H1 (cell line): Measurements from ENCODE around the gene EDEM2. TPM values are rescaled to one million over a fixed set of nuclear protein-coding genes. Genes with fewer than 3 reads are reported as not detected.

ENCODE experiments used
- CTCF ChIA-PET: fragments of 300-600 bp; sonication (Branson Sonifier 250); formaldehyde crosslinking; loops from one replicate; lab custom pipeline; 2021; ENCODE audit not compliant: partially characterized antibody; lab: Charles Lee
- POLR2A ChIA-PET: fragments of 300-600 bp; sonication (Branson Sonifier 250); formaldehyde crosslinking; loops from one replicate; lab custom pipeline; 2021; ENCODE audit warnings: inconsistent platforms; ENCODE audit not compliant: partially characterized antibody; lab: Charles Lee
- DNase-seq, 2 experiments: peaks; one replicate each; pipeline versions ENCODE4 v3.0.0 to v3.0.0-alpha.2; 2010 to 2022; ENCODE audit warnings: low spot score in 2 of 2, low read depth in 1 of 2, mixed read lengths in 1 of 2
- FAIRE-seq: peaks from 2 replicates; lab custom pipeline; 2011; peaks lifted over from hg19 to GRCh38; lab: Jason Lieb, UNC
- H2AFZ ChIP-seq: 2 replicates; pipeline ENCODE4 v1.8.1; 2012; ENCODE audit warnings: low read length, inconsistent platforms
- H2AK5ac ChIP-seq: 2 replicates; pipeline ENCODE4 v1.6.1; 2013; ENCODE audit warnings: low read depth, low read length
- H2BK120ac ChIP-seq: replicated peaks from 2 replicates; pipeline ENCODE3; 2013; ENCODE audit warnings: low read depth, low read length, inconsistent platforms
- H2BK12ac ChIP-seq: 2 replicates; pipeline ENCODE4 v1.6.1; 2013; ENCODE audit warnings: low read depth, low read length
- H2BK15ac ChIP-seq: 2 replicates; pipeline ENCODE4 v1.6.1; 2013; ENCODE audit warnings: low read length
- H2BK20ac ChIP-seq: 2 replicates; pipeline ENCODE4 v1.6.1; 2013; ENCODE audit warnings: low read length
- H2BK5ac ChIP-seq: 2 replicates; pipeline ENCODE4 v1.6.1; 2013; ENCODE audit warnings: low read depth, low read length
- H3K14ac ChIP-seq: 2 replicates; pipeline ENCODE4 v1.6.1; 2013; ENCODE audit warnings: inconsistent platforms; ENCODE audit not compliant: insufficient read length
- H3K18ac ChIP-seq: 2 replicates; pipeline ENCODE4 v1.6.1; 2013; ENCODE audit warnings: low read length; ENCODE audit errors: extremely low read depth
- H3K23ac ChIP-seq: 2 replicates; pipeline ENCODE4 v1.6.1; 2013; ENCODE audit warnings: inconsistent platforms; ENCODE audit not compliant: insufficient read length
- H3K23me2 ChIP-seq: 2 replicates; pipeline ENCODE4 v1.6.1; 2013; ENCODE audit warnings: low read depth, low read length
- H3K27ac ChIP-seq: 2 replicates; pipeline ENCODE4 v1.6.1; 2011; ENCODE audit warnings: low read depth, low read length, inconsistent platforms
- H3K27me3 ChIP-seq, 4 experiments: replicated peaks in 1 of 4; 1 replicate in 1 of 4; 2 replicates in 3 of 4; pipeline versions ENCODE4 v1.6.1 to v1.8.1; 2011 to 2013; ENCODE audit warnings: low read length in 3 of 4, mild to moderate bottlenecking in 3 of 4, inconsistent platforms in 2 of 4, mixed read lengths in 2 of 4, moderate library complexity in 1 of 4; ENCODE audit not compliant: control insufficient read depth in 3 of 4, insufficient read depth in 3 of 4; ENCODE audit errors: extremely low read depth in 1 of 4
- H3K36me3 ChIP-seq, 4 experiments: 2 replicates each; pipeline versions ENCODE4 v1.6.1 to v1.8.1; 2011 to 2013; ENCODE audit warnings: mild to moderate bottlenecking in 4 of 4, low read length in 3 of 4, moderate library complexity in 2 of 4, control low read depth in 1 of 4, inconsistent platforms in 1 of 4; ENCODE audit not compliant: insufficient read depth in 4 of 4, control insufficient read depth in 2 of 4
- H3K4ac ChIP-seq: replicated peaks from 2 replicates; pipeline ENCODE3; 2013; ENCODE audit warnings: low read length, low read depth, mixed read lengths, inconsistent platforms; ENCODE audit not compliant: insufficient read length
- H3K4me1 ChIP-seq, 4 experiments: replicated peaks in 1 of 4; 1 replicate in 1 of 4; 2 replicates in 3 of 4; pipeline versions ENCODE4 v1.6.1 to v1.8.1; 2011 to 2013; ENCODE audit warnings: low read length in 3 of 4, inconsistent platforms in 2 of 4, mixed read lengths in 1 of 4; ENCODE audit not compliant: insufficient read depth in 4 of 4, control insufficient read depth in 3 of 4
- H3K4me2 ChIP-seq, 2 experiments: 2 replicates each; pipeline versions ENCODE4 v1.6.1 to v1.8.1; 2011 to 2013; ENCODE audit warnings: low read depth in 2 of 2, low read length in 2 of 2, control low read depth in 1 of 2, inconsistent platforms in 1 of 2, mild to moderate bottlenecking in 1 of 2; ENCODE audit not compliant: insufficient read depth in 1 of 2
- H3K4me3 ChIP-seq, 4 experiments: fragments of 200-600, 300-600 bp in 1 of 4; sonication (generic), shearing (Covaris generic), sonication (Bioruptor Twin) in 1 of 4; 2 replicates each; pipeline versions ENCODE4 v1.5.1 to v1.8.1; 2011 to 2016; ENCODE audit warnings: low read length in 4 of 4, low read depth in 3 of 4, control low read depth in 2 of 4, inconsistent platforms in 2 of 4, mild to moderate bottlenecking in 2 of 4, mixed read lengths in 1 of 4, moderate library complexity in 1 of 4; ENCODE audit not compliant: insufficient read depth in 2 of 4; ENCODE audit errors: extremely low read depth in 1 of 4
- H3K56ac ChIP-seq: replicated peaks from 2 replicates; pipeline ENCODE3; 2013; ENCODE audit warnings: low read depth, mild to moderate bottlenecking, mixed read lengths, low read length, inconsistent platforms; ENCODE audit not compliant: insufficient read length
- H3K79me1 ChIP-seq: 2 replicates; pipeline ENCODE4 v1.6.1; 2013; ENCODE audit warnings: low read depth, low read length, control low read depth
- H3K79me2 ChIP-seq, 2 experiments: 2 replicates each; pipeline versions ENCODE4 v1.6.1 to v1.8.1; 2012 to 2013; ENCODE audit warnings: low read length in 2 of 2, mild to moderate bottlenecking in 2 of 2, inconsistent platforms in 1 of 2; ENCODE audit not compliant: insufficient read depth in 2 of 2, control insufficient read depth in 1 of 2
- H3K9ac ChIP-seq, 4 experiments: replicated peaks in 1 of 4; 1 replicate in 1 of 4; 2 replicates in 3 of 4; pipeline versions ENCODE4 v1.6.1 to v1.8.1; 2011 to 2013; ENCODE audit warnings: low read depth in 3 of 4, low read length in 3 of 4, control low read depth in 2 of 4, mild to moderate bottlenecking in 2 of 4, moderate library complexity in 2 of 4, inconsistent platforms in 1 of 4; ENCODE audit errors: extremely low read depth in 1 of 4
- H3K9me3 ChIP-seq, 2 experiments: 2 replicates each; pipeline versions ENCODE4 v1.6.1 to v1.8.1; 2012 to 2013; ENCODE audit warnings: mild to moderate bottlenecking in 2 of 2, moderate library complexity in 2 of 2, control low read depth in 1 of 2, inconsistent platforms in 1 of 2, low read depth in 1 of 2, low read length in 1 of 2, mixed read lengths in 1 of 2; ENCODE audit not compliant: insufficient read depth in 2 of 2
- H4K20me1 ChIP-seq, 2 experiments: replicated peaks in 1 of 2; 2 replicates each; pipeline versions ENCODE3 to v1.8.1; 2011 to 2013; ENCODE audit warnings: inconsistent platforms in 2 of 2, low read length in 2 of 2, mild to moderate bottlenecking in 1 of 2; ENCODE audit not compliant: insufficient read depth in 2 of 2, control insufficient read depth in 1 of 2
- H4K5ac ChIP-seq: 2 replicates; pipeline ENCODE4 v1.6.1; 2013; ENCODE audit warnings: low read length, low read depth, mixed read lengths, inconsistent platforms; ENCODE audit not compliant: insufficient read length
- H4K8ac ChIP-seq: 2 replicates; pipeline ENCODE4 v1.8.0; 2013; ENCODE audit warnings: mild to moderate bottlenecking, moderate library complexity, low read length, inconsistent platforms; ENCODE audit not compliant: insufficient read depth; ENCODE audit errors: extremely low read depth
- H4K91ac ChIP-seq: replicated peaks from 2 replicates; pipeline ENCODE3; 2013; ENCODE audit warnings: low read length, mixed read lengths, inconsistent platforms; ENCODE audit not compliant: insufficient read length
- EGR1 ChIP-seq: IDR thresholded peaks from 2 replicates; pipeline ENCODE4 v1.6.1; 2011; ENCODE audit warnings: low read depth, low read length, borderline replicate concordance
- FOSL1 ChIP-seq: IDR thresholded peaks from 2 replicates; pipeline ENCODE4 v1.6.1; 2011; ENCODE audit warnings: mild to moderate bottlenecking, low read depth, low read length, moderate library complexity; ENCODE audit not compliant: insufficient read depth
- HDAC6 ChIP-seq: IDR thresholded peaks from one replicate; pipeline ENCODE4 v1.7.1; 2012; ENCODE audit warnings: low read depth, mild to moderate bottlenecking, inconsistent platforms, low read length, moderate library complexity
- NANOG ChIP-seq: IDR thresholded peaks from 2 replicates; pipeline ENCODE4 v1.6.1; 2011; ENCODE audit warnings: low read length, low read depth, mild to moderate bottlenecking, inconsistent platforms; ENCODE audit not compliant: insufficient read depth, poor library complexity, severe bottlenecking
- RFX5 ChIP-seq: IDR thresholded peaks from 2 replicates; pipeline ENCODE4 v1.6.1; 2011; ENCODE audit warnings: low read depth, low read length, improper control_type of control experiment, borderline replicate concordance
- SAP30 ChIP-seq: fragments of 300-600 bp; sonication (generic); IDR thresholded peaks from 2 replicates; pipeline ENCODE4 v1.7.1; 2012; ENCODE audit warnings: low read length, moderate library complexity, mild to moderate bottlenecking, inconsistent platforms; ENCODE audit not compliant: insufficient read depth, insufficient replicate concordance
- SIN3A ChIP-seq, 2 experiments: IDR thresholded peaks in 1 of 2; conservative IDR thresholded peaks in 1 of 2; 2 replicates each; pipeline ENCODE4 v1.6.1; 2011 to 2012; ENCODE audit warnings: low read length in 2 of 2, improper control_type of control experiment in 1 of 2, low read depth in 1 of 2, mild to moderate bottlenecking in 1 of 2
- WGBS, 2 experiments: shearing (Covaris generic) in 1 of 2; methylation state at CpG; one replicate each; pipeline versions ENCODE4 v1.1.6 to v1.1.7; 2013 to 2015; ENCODE audit warnings: low lambda C conversion rate in 2 of 2, mixed read lengths in 2 of 2, inconsistent platforms in 1 of 2, low coverage in 1 of 2, missing lambda C conversion rate in 1 of 2; ENCODE audit not compliant: insufficient replicate concordance in 2 of 2, insufficient coverage in 1 of 2, insufficient read length in 1 of 2; ENCODE audit errors: extremely low coverage in 1 of 2, missing lambda C conversion rate in 1 of 2; 5-methylcytosine and 5-hydroxymethylcytosine counted together
- polyA plus RNA-seq, 7 experiments: library from polyadenylated mRNA; depleted of rRNA in 3 of 7; stranded (reverse) in 5 of 7; unstranded in 2 of 7; fragments of >200 nt in 5 of 7; fragments of 200-250 nt in 2 of 7; gene quantifications; 1 replicate in 5 of 7; 2 replicates in 1 of 7; 4 replicates in 1 of 7; pipeline versions ENCODE4 v1.2.1 to v1.2.3, GENCODE V29; 2011 to 2013; ENCODE audit warnings: missing spikeins in 2 of 7, mixed read lengths in 2 of 7
- total RNA-seq: library from RNA; stranded (reverse); fragmentation: NEBNext Ultra II Directional; extraction: Animal tissue kit (Norgen Biotek cat#: 25700); gene quantifications from 2 replicates; pipeline ENCODE4 v1.2.1, GENCODE V29; 2021

The EDEM2 gene
- total and polyA plus RNA-seq, 2 of the 8 experiments (the other 6 are each of a cell fraction or from before 2014, with no cell fraction given): 15.2 to 19.6 TPM

- Histone ChIP-seq H3K56ac (no peak overlapping the region), H3K4me2 (no peak overlapping the region), H3K4ac (no peak overlapping the region), H3K9me3 (no peaks in the 10 kb centered on the region), H3K4me3 (no peak overlapping the region), H3K27me3 (no peaks in the 10 kb centered on the region), H2AFZ (no peak overlapping the region), H3K27ac (no peak overlapping the region), H3K14ac (no peak overlapping the region), H3K4me1 (no peaks in the 10 kb centered on the region), H2BK15ac (no peak overlapping the region), H3K23ac (no peak overlapping the region), H3K23me2 (no peaks in the 10 kb centered on the region), H4K5ac (no peak overlapping the region), H2BK120ac (no peak overlapping the region), H2AK5ac (no peak overlapping the region), H4K91ac (no peak overlapping the region), H2BK12ac (no peak overlapping the region), H3K9ac (no peak overlapping the region), H4K8ac (no peak overlapping the region), H3K36me3 (peaks cover 0 to 4% (median 3%) of the 10 kb centered on the region in 4 experiments; a peak in 2 of 8 replicates), H3K18ac (no peak overlapping the region), H2BK5ac (no peak overlapping the region), H2BK20ac (no peak overlapping the region), H3K79me2 (peaks cover 3 to 90% of the 10 kb centered on the region in 2 experiments), H3K79me1 (0 out of 2 replicates have a peak, but pooled peaks cover 4% of the 10 kb centered on the region), H4K20me1 (peaks cover 0 to 8% of the 10 kb centered on the region in 2 experiments)
- WGBS, 2 experiments: 92% methylated on average over 3 of the region's 3 CpGs; no CpG with 5 or more reads in 1 of the 2 experiments
- POLR2A ChIA-PET: interaction anchor here (1.4 kb wide), 1 partner anchor 9 kb away, joined by 5 read pairs; no protein-coding TSS in a partner anchor
- no peak for FAIRE-seq
- CTCF ChIA-PET: interaction anchor here (0.6 to 0.7 kb wide), 3 partner anchors 20 to 1433 kb away, joined by 3 to 4 read pairs (median 4); no protein-coding TSS in a partner anchor
- DNase-seq: no peak
- no peak for TF ChIP-seq HDAC6
- no peak for TF ChIP-seq SIN3A (conservative IDR thresholded peaks at IDR 0.05 in 1 of 2, IDR thresholded peaks at IDR 0.05 in 1 of 2; ENCODE audit: low read depth in 1 of 2, low read length in 2 of 2)
- TF ChIP-seq EGR1: no peak
- no peak for TF ChIP-seq SAP30
- TF ChIP-seq NANOG: no peak
- no peak for TF ChIP-seq FOSL1
- no peak for TF ChIP-seq RFX5
These were observed 62.1 kb downstream of the EDEM2 start for GRCh38 chr20:35084998-35085397.
